Lower leg skin (tissue), 3 donors: ENCODE measurements around the gene ELAVL2.

Experiments
- POLR2A ChIP-seq, 2 donors: fragments of 450-650 bp; IDR thresholded peaks; one replicate each; pipeline ENCODE4 v1.6.1; 2016 to 2017; ENCODE audit warnings: antibody characterized with exemption in 2 of 2, mild to moderate bottlenecking in 1 of 2, moderate library complexity in 1 of 2
- TF ChIP-seq, protein P1 (sequence below), 3 donors: fragments of 450-650 bp; IDR thresholded peaks; one replicate each; pipeline ENCODE4 v1.5.1; 2016; ENCODE audit warnings: antibody characterized with exemption in 3 of 3, mild to moderate bottlenecking in 3 of 3, moderate library complexity in 2 of 3

DNA sequence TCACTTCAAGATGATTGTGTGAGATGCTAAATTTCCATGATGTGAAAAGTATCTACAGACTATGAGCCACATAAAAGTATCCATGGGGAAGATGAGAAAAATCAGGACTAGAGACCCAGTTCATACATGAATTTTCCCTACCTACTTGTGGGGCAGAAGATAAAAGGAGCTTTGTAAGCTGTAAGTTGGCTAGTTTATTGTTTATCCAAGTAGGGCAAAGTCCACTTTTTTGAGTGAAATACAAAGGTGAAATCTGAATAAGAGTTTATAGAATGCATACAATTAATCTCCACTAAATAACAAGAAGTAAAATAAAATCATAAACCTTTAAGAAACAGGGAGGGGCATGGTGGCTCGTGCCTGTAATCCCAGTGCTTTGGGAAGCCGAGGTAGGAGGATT is 160.4 kb downstream of the ELAVL2 start:
- TF ChIP-seq, protein P1, sequence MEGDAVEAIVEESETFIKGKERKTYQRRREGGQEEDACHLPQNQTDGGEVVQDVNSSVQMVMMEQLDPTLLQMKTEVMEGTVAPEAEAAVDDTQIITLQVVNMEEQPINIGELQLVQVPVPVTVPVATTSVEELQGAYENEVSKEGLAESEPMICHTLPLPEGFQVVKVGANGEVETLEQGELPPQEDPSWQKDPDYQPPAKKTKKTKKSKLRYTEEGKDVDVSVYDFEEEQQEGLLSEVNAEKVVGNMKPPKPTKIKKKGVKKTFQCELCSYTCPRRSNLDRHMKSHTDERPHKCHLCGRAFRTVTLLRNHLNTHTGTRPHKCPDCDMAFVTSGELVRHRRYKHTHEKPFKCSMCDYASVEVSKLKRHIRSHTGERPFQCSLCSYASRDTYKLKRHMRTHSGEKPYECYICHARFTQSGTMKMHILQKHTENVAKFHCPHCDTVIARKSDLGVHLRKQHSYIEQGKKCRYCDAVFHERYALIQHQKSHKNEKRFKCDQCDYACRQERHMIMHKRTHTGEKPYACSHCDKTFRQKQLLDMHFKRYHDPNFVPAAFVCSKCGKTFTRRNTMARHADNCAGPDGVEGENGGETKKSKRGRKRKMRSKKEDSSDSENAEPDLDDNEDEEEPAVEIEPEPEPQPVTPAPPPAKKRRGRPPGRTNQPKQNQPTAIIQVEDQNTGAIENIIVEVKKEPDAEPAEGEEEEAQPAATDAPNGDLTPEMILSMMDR (IDR thresholded peaks at IDR 0.05): no peak
- no peak for TF ChIP-seq POLR2A (IDR thresholded peaks at IDR 0.05)
